Neural cell (in vitro differentiated cells): ENCODE measurements around the gene BMP7. TPM values are rescaled to one million over a fixed set of nuclear protein-coding genes. Genes with fewer than 3 reads are reported as not detected.

Experiments
- H2AFZ ChIP-seq: fragments of 200-600, 300-800 bp; sonication (generic), shearing (Covaris generic); 2 replicates; pipeline ENCODE4 v1.6.0; 2014; ENCODE audit warnings: low read depth, mild to moderate bottlenecking, antibody characterized with exemption, low read length, moderate library complexity
- H3F3A ChIP-seq: fragments of 200-600 bp; shearing (Covaris generic); 2 replicates; pipeline ENCODE4 v1.6.1; 2016; ENCODE audit warnings: mild to moderate bottlenecking, moderate library complexity, mixed read lengths, antibody characterized with exemption, low read length; ENCODE audit not compliant: insufficient read depth, poor library complexity, severe bottlenecking
- H3K27ac ChIP-seq: fragments of 200-600, 300-800 bp; sonication (generic), shearing (Covaris generic); 2 replicates; pipeline ENCODE4 v1.5.1; 2014; ENCODE audit warnings: mild to moderate bottlenecking, low read length, moderate library complexity
- H3K27me3 ChIP-seq: fragments of 300-800, 200-600 bp; sonication (generic), shearing (Covaris generic); 2 replicates; pipeline ENCODE4 v1.6.0; 2014; ENCODE audit warnings: mild to moderate bottlenecking, low read depth, low read length, moderate library complexity; ENCODE audit not compliant: insufficient read depth
- H3K36me3 ChIP-seq: fragments of 300-800, 200-600 bp; sonication (generic), shearing (Covaris generic); 2 replicates; pipeline ENCODE4 v1.5.1; 2014; ENCODE audit warnings: mild to moderate bottlenecking, antibody characterized with exemption, low read length, moderate library complexity; ENCODE audit not compliant: insufficient read depth
- H3K4me2 ChIP-seq: fragments of 300-800, 200-600 bp; sonication (generic), shearing (Covaris generic); 2 replicates; pipeline ENCODE4 v1.6.0; 2014; ENCODE audit warnings: mild to moderate bottlenecking, low read length
- H3K4me3 ChIP-seq: fragments of 300-800, 200-600 bp; sonication (generic), shearing (Covaris generic); 2 replicates; pipeline ENCODE4 v1.5.1; 2014; ENCODE audit warnings: mild to moderate bottlenecking, low read length, moderate library complexity
- H3K79me2 ChIP-seq: fragments of 200-600 bp; shearing (Covaris generic); replicated peaks from 2 replicates; pipeline ENCODE4 v1.6.0; 2014; ENCODE audit warnings: mild to moderate bottlenecking, low read length, moderate library complexity; ENCODE audit not compliant: insufficient read depth
- H3K9ac ChIP-seq: fragments of 300-800, 200-600 bp; sonication (generic), shearing (Covaris generic); 2 replicates; pipeline ENCODE4 v1.6.1; 2016; ENCODE audit warnings: mild to moderate bottlenecking, low read length, mixed read lengths
- H3K9me2 ChIP-seq: fragments of 200-600 bp; shearing (Covaris generic); 2 replicates; pipeline ENCODE4 v1.6.1; 2016; ENCODE audit warnings: mild to moderate bottlenecking, low read length, mixed read lengths; ENCODE audit not compliant: insufficient read depth
- H3K9me3 ChIP-seq: fragments of 200-600, 300-800 bp; sonication (generic), shearing (Covaris generic); 2 replicates; pipeline ENCODE4 v1.6.1; 2016; ENCODE audit warnings: mild to moderate bottlenecking, mixed run types, low read length, moderate library complexity, mixed read lengths
- H4K20me1 ChIP-seq: fragments of 200-600 bp; shearing (Covaris generic); 2 replicates; pipeline ENCODE4 v1.6.1; 2016; ENCODE audit warnings: mild to moderate bottlenecking, mixed run types; ENCODE audit not compliant: insufficient read depth
- CTCF ChIP-seq: fragments of 450-650 bp; IDR thresholded peaks from 2 replicates; pipeline ENCODE4 v1.5.1; 2014; ENCODE audit warnings: antibody characterized with exemption, mild to moderate bottlenecking, moderate library complexity; ENCODE audit not compliant: poor library complexity, severe bottlenecking
- EP300 ChIP-seq: fragments of 450-650 bp; conservative IDR thresholded peaks from 2 replicates; pipeline ENCODE4 v1.6.1; 2014; ENCODE audit warnings: antibody characterized with exemption, mild to moderate bottlenecking, moderate library complexity; ENCODE audit not compliant: poor library complexity, severe bottlenecking
- EZH2 ChIP-seq: fragments of 200-600, 300-800 bp; shearing (Covaris generic), sonication (generic); IDR thresholded peaks from 2 replicates; pipeline ENCODE4 v1.6.1; 2014; ENCODE audit warnings: antibody characterized with exemption, low read length, borderline replicate concordance, mild to moderate bottlenecking; ENCODE audit not compliant: insufficient read depth, poor library complexity, severe bottlenecking
- MXI1 ChIP-seq: fragments of 450-650 bp; conservative IDR thresholded peaks from 2 replicates; pipeline ENCODE4 v1.6.1; 2014; ENCODE audit warnings: antibody characterized with exemption, mild to moderate bottlenecking; ENCODE audit not compliant: poor library complexity, severe bottlenecking
- POLR2AphosphoS5 ChIP-seq: IDR thresholded peaks from 2 replicates; pipeline ENCODE4 v1.6.1; 2012
- RAD21 ChIP-seq: fragments of 450-650 bp; conservative IDR thresholded peaks from 2 replicates; pipeline ENCODE4 v1.6.1; 2014; ENCODE audit warnings: antibody characterized with exemption, mild to moderate bottlenecking, moderate library complexity
- REST ChIP-seq: IDR thresholded peaks from 2 replicates; pipeline ENCODE4 v1.6.1; 2012; ENCODE audit warnings: borderline replicate concordance
- SMC3 ChIP-seq: fragments of 450-650 bp; conservative IDR thresholded peaks from 2 replicates; pipeline ENCODE4 v1.6.1; 2014; ENCODE audit warnings: antibody characterized with exemption, mild to moderate bottlenecking, moderate library complexity; ENCODE audit not compliant: poor library complexity
- TAF1 ChIP-seq: IDR thresholded peaks from 2 replicates; pipeline ENCODE4 v1.6.1; 2012; ENCODE audit warnings: low read depth
- polyA plus RNA-seq: library from polyadenylated mRNA; depleted of rRNA; stranded (reverse); fragments of >200 nt; gene quantifications from 2 replicates; pipeline ENCODE4 v1.2.3, GENCODE V29; 2014

Gene BMP7
- polyA plus RNA-seq, 1 donor from 2014 or later: 3.6 TPM

DNA sequence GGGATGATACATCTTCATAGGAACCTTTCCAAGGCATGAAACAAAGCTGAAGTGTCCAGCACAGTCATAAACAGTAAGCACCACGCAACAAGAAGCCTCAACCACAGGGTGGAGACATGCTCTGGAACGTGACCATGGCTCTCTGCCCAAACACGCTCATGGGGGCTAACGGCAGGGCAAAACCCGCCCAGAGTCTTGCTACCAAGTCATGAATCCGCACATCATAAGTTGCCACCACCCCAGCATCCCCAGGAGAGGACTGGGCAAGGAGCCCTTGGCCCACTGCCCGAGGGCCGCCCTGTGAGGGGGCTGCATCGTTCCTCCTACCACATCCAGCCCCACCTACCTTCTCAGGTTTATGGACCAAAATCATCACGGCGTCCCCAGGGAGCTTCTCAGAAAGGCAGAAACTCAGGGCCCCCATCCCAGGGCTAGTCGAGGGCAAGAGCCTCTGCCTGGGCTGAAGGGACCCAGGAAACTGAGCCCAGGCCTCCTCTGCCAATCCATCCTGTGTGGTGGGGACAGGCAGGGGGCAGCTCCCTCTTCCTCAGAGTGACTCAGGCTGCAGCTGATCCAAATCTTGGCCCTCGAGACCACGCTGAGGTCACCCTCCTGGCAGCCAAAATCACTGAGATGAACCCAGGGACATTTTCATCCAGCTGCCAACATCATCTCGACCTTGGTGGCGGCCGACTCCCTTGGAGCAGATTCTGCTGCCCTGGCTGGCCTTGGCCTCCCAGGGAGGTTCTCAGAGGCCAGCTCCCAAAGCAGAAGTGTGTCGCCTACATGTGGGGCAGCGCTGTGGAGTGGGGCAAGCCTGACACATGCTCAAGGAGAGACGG, 42.6 kb downstream of the BMP7 start:
- no peak overlapping the region for H3K27ac ChIP-seq
- no peaks in the 10 kb centered on the region for H4K20me1 ChIP-seq
- no peak overlapping the region for H3K4me2 ChIP-seq
- no peak overlapping the region for H3K9ac ChIP-seq
- no peaks in the 10 kb centered on the region for H3K36me3 ChIP-seq
- no peaks in the 10 kb centered on the region for H3K9me3 ChIP-seq
- H3K9me2 ChIP-seq: no peaks in the 10 kb centered on the region
- no peaks in the 10 kb centered on the region for H3K27me3 ChIP-seq
- no peak overlapping the region for H3K4me3 ChIP-seq
- no peak overlapping the region for H2AFZ ChIP-seq
- TF ChIP-seq POLR2AphosphoS5 (no peak), MXI1 (no peak), SMC3 (no peak), RAD21 (no peak), EP300 (no peak), REST (no peak), TAF1 (no peak), EZH2 (no peak), CTCF (no peak)
- H3K79me2 ChIP-seq: no peaks in the 10 kb centered on the region
- no peaks in the 10 kb centered on the region for H3F3A ChIP-seq

DNA sequence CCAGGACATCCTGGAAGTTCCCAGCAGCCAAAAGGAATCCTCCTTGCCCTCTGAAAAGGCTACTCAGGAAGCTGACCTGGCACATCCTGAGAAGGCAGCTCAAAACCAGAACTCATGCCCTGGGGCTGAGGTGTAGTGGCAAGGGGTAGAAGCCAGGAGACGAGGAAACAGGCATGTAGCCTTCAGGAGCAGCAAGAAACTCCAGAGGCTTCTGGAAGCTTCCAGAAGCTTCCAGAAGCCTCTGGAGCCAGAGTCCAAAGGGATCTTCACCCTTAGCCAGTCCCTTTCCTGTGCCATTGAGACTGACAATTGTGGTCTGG, 43.9 kb downstream of the BMP7 start:
- no peak for TF ChIP-seq CTCF
- TF ChIP-seq MXI1: no peak
- TF ChIP-seq EP300: no peak
- TF ChIP-seq EZH2: no peak
- no peak for TF ChIP-seq SMC3
- Histone ChIP-seq H3K27me3 (no peaks in the 10 kb centered on the region), H3K9me2 (no peaks in the 10 kb centered on the region), H3K36me3 (no peaks in the 10 kb centered on the region), H3K4me3 (no peak overlapping the region), H3K79me2 (no peaks in the 10 kb centered on the region), H3F3A (no peaks in the 10 kb centered on the region), H3K27ac (no peak overlapping the region), H3K9me3 (no peaks in the 10 kb centered on the region), H2AFZ (no peak overlapping the region), H4K20me1 (no peaks in the 10 kb centered on the region), H3K9ac (no peak overlapping the region), H3K4me2 (no peak overlapping the region)
